NCI-H1092 (cell line): ENCODE data around the gene GUCA1A.
A peak's percentile ranks its signal among the peaks of the same experiment; 100 is the strongest.
"Not testable (repeated sequence)": the region's sequence is repeated elsewhere in the genome, so short reads cannot be mapped to it uniquely, and the experiment has no call there.

Experiments
- DNase-seq: peaks from one replicate; lab custom pipeline; 2025; lab: John Stamatoyannopoulos, UW

The GUCA1A gene

GRCh38 chr6:42210551-42210950 lies 37.4 kb downstream of the GUCA1A start:
- peak; percentile 56 for DNase-seq

GRCh38 chr6:42211726-42212125 lies 38.6 kb downstream of the GUCA1A start:
- no peak for DNase-seq

- no peak for DNase-seq
Observed at GRCh38 chr6:42212442-42212841, 39.3 kb downstream of the GUCA1A start.

- DNase-seq, result not testable (repeated sequence)
Observed at GRCh38 chr6:42216495-42216894, 43.3 kb downstream of the GUCA1A start.

GRCh38 chr6:42217157-42217518 lies 44.0 kb downstream of the GUCA1A start:
- DNase-seq, result no peak

GRCh38 chr6:42217519-42218367 lies 44.6 kb downstream of the GUCA1A start, which contains the start of gene MRPS10:
MRPS10 (minus strand) TSS chr6:42217861; CDS start chr6:42217849, 12 bp downstream.
- DNase-seq, result peak; percentile 93

GRCh38 chr6:42220807-42221206 lies 47.6 kb downstream of the GUCA1A start:
- DNase-seq, result no peak

GRCh38 chr6:42221546-42221945 lies 48.4 kb downstream of the GUCA1A start:
- no peak for DNase-seq

- DNase-seq, result no peak
Observed at GRCh38 chr6:42222448-42222847, 49.3 kb downstream of the GUCA1A start.

- DNase-seq, result no peak
Observed at GRCh38 chr6:42224222-42225028, 51.3 kb downstream of the GUCA1A start.

GRCh38 chr6:42225029-42225339 lies 51.8 kb downstream of the GUCA1A start:
- DNase-seq, result no peak

- no peak for DNase-seq
Observed at GRCh38 chr6:42225419-42225818, 52.3 kb downstream of the GUCA1A start.

GRCh38 chr6:42226161-42226611 lies 53.0 kb downstream of the GUCA1A start:
- no peak for DNase-seq

GRCh38 chr6:42226645-42227143 lies 53.5 kb downstream of the GUCA1A start:
- no peak for DNase-seq

GRCh38 chr6:42227173-42227850 lies 54.1 kb downstream of the GUCA1A start:
- DNase-seq, result no peak

- no peak for DNase-seq
Observed at GRCh38 chr6:42228305-42228704, 55.1 kb downstream of the GUCA1A start.
